Measurements from ENCODE around the gene LGALS8.

GRCh38 chr1:236535190-236535589 lies 11.4 kb downstream of the LGALS8 start:
- TF ChIP-seq, protein P1, sequence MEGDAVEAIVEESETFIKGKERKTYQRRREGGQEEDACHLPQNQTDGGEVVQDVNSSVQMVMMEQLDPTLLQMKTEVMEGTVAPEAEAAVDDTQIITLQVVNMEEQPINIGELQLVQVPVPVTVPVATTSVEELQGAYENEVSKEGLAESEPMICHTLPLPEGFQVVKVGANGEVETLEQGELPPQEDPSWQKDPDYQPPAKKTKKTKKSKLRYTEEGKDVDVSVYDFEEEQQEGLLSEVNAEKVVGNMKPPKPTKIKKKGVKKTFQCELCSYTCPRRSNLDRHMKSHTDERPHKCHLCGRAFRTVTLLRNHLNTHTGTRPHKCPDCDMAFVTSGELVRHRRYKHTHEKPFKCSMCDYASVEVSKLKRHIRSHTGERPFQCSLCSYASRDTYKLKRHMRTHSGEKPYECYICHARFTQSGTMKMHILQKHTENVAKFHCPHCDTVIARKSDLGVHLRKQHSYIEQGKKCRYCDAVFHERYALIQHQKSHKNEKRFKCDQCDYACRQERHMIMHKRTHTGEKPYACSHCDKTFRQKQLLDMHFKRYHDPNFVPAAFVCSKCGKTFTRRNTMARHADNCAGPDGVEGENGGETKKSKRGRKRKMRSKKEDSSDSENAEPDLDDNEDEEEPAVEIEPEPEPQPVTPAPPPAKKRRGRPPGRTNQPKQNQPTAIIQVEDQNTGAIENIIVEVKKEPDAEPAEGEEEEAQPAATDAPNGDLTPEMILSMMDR (conservative IDR thresholded peaks at IDR 0.05; ENCODE audit: low read depth, low read length), result no peak
- TF ChIP-seq EZH2 (IDR thresholded peaks at IDR 0.05; ENCODE audit: borderline replicate concordance, low read depth, low read length, poor library complexity, severe bottlenecking), result no peak

Measured in A673 (cell line).